Transverse colon (tissue), 3 donors: ENCODE data around the gene DENND1A.

Source experiments
- POLR2A ChIP-seq: fragments of 450-650 bp; IDR thresholded peaks from one replicate; pipeline ENCODE4 v1.6.1; 2016; ENCODE audit warnings: antibody characterized with exemption, mild to moderate bottlenecking, moderate library complexity
- TF ChIP-seq, protein P1 (sequence below), 5 experiments: fragments of 200-600 bp in 3 of 5; fragments of 450-650 bp in 2 of 5; sonication (generic) in 3 of 5; IDR thresholded peaks; 1 replicate in 2 of 5; 2 replicates in 3 of 5; pipeline ENCODE4 v1.5.1; 2016 to 2017; ENCODE audit warnings: antibody characterized with exemption in 5 of 5, inconsistent platforms in 3 of 5, mild to moderate bottlenecking in 2 of 5, moderate library complexity in 1 of 5

DNA sequence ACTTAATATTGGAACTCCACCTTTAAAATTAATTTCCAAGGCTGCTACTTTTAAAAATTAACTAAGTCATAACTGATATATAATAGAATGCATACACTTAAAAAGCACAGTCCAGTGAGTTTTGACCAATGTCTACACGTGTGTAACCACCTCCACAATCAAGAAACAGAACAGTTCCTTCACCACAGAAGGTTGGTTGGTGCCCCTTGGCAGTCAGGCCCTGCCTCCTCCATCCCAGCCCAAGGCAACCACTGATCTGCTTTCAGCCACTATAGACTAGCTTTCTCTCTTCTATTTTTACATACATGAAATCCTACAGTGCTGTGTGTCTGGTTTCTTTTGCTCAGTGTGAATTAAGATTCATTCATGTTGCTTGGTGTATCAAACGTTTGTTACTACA, 358.7 kb downstream of the DENND1A start:
- TF ChIP-seq, protein P1, sequence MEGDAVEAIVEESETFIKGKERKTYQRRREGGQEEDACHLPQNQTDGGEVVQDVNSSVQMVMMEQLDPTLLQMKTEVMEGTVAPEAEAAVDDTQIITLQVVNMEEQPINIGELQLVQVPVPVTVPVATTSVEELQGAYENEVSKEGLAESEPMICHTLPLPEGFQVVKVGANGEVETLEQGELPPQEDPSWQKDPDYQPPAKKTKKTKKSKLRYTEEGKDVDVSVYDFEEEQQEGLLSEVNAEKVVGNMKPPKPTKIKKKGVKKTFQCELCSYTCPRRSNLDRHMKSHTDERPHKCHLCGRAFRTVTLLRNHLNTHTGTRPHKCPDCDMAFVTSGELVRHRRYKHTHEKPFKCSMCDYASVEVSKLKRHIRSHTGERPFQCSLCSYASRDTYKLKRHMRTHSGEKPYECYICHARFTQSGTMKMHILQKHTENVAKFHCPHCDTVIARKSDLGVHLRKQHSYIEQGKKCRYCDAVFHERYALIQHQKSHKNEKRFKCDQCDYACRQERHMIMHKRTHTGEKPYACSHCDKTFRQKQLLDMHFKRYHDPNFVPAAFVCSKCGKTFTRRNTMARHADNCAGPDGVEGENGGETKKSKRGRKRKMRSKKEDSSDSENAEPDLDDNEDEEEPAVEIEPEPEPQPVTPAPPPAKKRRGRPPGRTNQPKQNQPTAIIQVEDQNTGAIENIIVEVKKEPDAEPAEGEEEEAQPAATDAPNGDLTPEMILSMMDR (IDR thresholded peaks at IDR 0.05) = no peak
- TF ChIP-seq POLR2A = no peak
